K562 (cell line): ENCODE results near the gene RTCA. TPM values are rescaled to one million over a fixed set of nuclear protein-coding genes. Genes with fewer than 3 reads are reported as not detected.
"Not testable (repeated sequence)": the region's sequence is repeated elsewhere in the genome, so short reads cannot be mapped to it uniquely, and the experiment has no call there.

Experiments used
- ATAC-seq: fragments of 200-7000 bp; cut with Tn5 transposase; 3 replicates; pipeline ENCODE4 v1.9.1; 2020; ENCODE audit warnings: moderate library complexity
- BruUV-seq: library from RNA; stranded (reverse); fragments of 400-500 nt; replicated peaks from 2 replicates; lab custom pipeline; 2021; lab: Mats Ljungman, UMichigan
- CTCF ChIA-PET: fragments of 300-600 bp; formaldehyde crosslinking; extraction: SDS; loops from one replicate; lab custom pipeline; 2021; ENCODE audit warnings: low intra/inter-chr PET ratio; lab: Yijun Ruan, JAX
- POLR2A ChIA-PET: fragments of 300-600, 350-650 bp; sonication (Branson Sonifier 250); formaldehyde crosslinking; extraction: SDS; loops from one replicate; lab custom pipeline; 2021; ENCODE audit warnings: antibody characterized with exemption, inconsistent platforms; lab: Yijun Ruan, JAX
- DNase-seq, 4 experiments: peaks; one replicate each; pipeline versions ENCODE4 v3.0.0 to v3.0.0-alpha.2; 2011 to 2018; ENCODE audit warnings: low spot score in 3 of 4, mixed read lengths in 3 of 4; ENCODE audit errors: extremely low read depth in 1 of 4
- FAIRE-seq: peaks from 2 replicates; lab custom pipeline; 2011; peaks lifted over from hg19 to GRCh38; lab: Jason Lieb, UNC
- H2AFZ ChIP-seq: 2 replicates; pipeline ENCODE4 v1.6.0; 2011; ENCODE audit warnings: low read depth, low read length, control low read depth, inconsistent platforms
- H3K27ac ChIP-seq: fragments of 200-600 bp; 3 replicates; pipeline ENCODE4 v1.8.0; 2011; ENCODE audit warnings: low read depth, mild to moderate bottlenecking, control low read depth, inconsistent platforms, low read length, moderate library complexity, mixed read lengths; ENCODE audit errors: extremely low read depth
- H3K27me3 ChIP-seq, 2 experiments: fragments of 300-600 bp in 1 of 2; 2 replicates in 1 of 2; 3 replicates in 1 of 2; pipeline versions ENCODE4 v1.6.0 to v1.8.0; 2011; ENCODE audit warnings: inconsistent platforms in 2 of 2, low read length in 2 of 2, mild to moderate bottlenecking in 1 of 2, mixed read lengths in 1 of 2, moderate library complexity in 1 of 2; ENCODE audit not compliant: control insufficient read depth in 2 of 2, insufficient read depth in 2 of 2
- H3K36me3 ChIP-seq: fragments of 300-600 bp; 3 replicates; pipeline ENCODE4 v1.8.0; 2011; ENCODE audit warnings: mild to moderate bottlenecking, low read length, inconsistent platforms; ENCODE audit not compliant: control insufficient read depth, insufficient read depth
- H3K4me1 ChIP-seq, 2 experiments: fragments of 200-600 bp in 1 of 2; replicated peaks in 1 of 2; 2 replicates in 1 of 2; 3 replicates in 1 of 2; pipeline versions ENCODE4 v1.5.1 to v1.8.0; 2011; ENCODE audit warnings: inconsistent platforms in 2 of 2, low read length in 2 of 2, mild to moderate bottlenecking in 1 of 2, mixed read lengths in 1 of 2, moderate library complexity in 1 of 2; ENCODE audit not compliant: control insufficient read depth in 2 of 2, insufficient read depth in 2 of 2
- H3K4me2 ChIP-seq: 2 replicates; pipeline ENCODE4 v1.6.1; 2011; ENCODE audit warnings: low read length, control low read depth, inconsistent platforms, mixed read lengths; ENCODE audit not compliant: insufficient read depth
- H3K4me3 ChIP-seq: fragments of 200-600 bp; sonication (generic), shearing (Covaris generic); 2 replicates; pipeline ENCODE4 v1.5.1; 2016; ENCODE audit warnings: control low read depth, inconsistent platforms
- H3K79me2 ChIP-seq: fragments of 200-600 bp; 3 replicates; pipeline ENCODE4 v1.8.0; 2011; ENCODE audit warnings: low read length, inconsistent platforms; ENCODE audit not compliant: control insufficient read depth, insufficient read depth
- H3K9ac ChIP-seq, 2 experiments: 2 replicates each; pipeline versions ENCODE4 v1.6.0 to v1.6.1; 2011; ENCODE audit warnings: low read depth in 2 of 2, low read length in 2 of 2, control low read depth in 1 of 2, inconsistent platforms in 1 of 2, mild to moderate bottlenecking in 1 of 2, mixed read lengths in 1 of 2; ENCODE audit not compliant: insufficient read depth in 1 of 2
- H3K9me1 ChIP-seq: one replicate; pipeline ENCODE4 v1.6.0; 2011; ENCODE audit warnings: inconsistent platforms, mild to moderate bottlenecking, low read length, moderate library complexity; ENCODE audit not compliant: control insufficient read depth, insufficient read depth
- H3K9me3 ChIP-seq: replicated peaks from 2 replicates; pipeline ENCODE4 v1.5.1; 2011; ENCODE audit warnings: low read depth, low read length, inconsistent platforms; ENCODE audit not compliant: control insufficient read depth, insufficient read depth
- H4K20me1 ChIP-seq: replicated peaks from 2 replicates; pipeline ENCODE4 v1.6.1; 2011; ENCODE audit warnings: low read length, inconsistent platforms, mixed read lengths; ENCODE audit not compliant: control insufficient read depth, insufficient read depth
- ARID1B ChIP-seq: fragments of 450-650 bp; IDR thresholded peaks from 2 replicates; pipeline ENCODE4 v1.6.1; 2016; ENCODE audit warnings: antibody characterized with exemption, mild to moderate bottlenecking, inconsistent platforms
- CBFA2T2 ChIP-seq: fragments of 450-650 bp; conservative IDR thresholded peaks from 2 replicates; pipeline ENCODE4 v1.6.1; 2017; ENCODE audit warnings: mild to moderate bottlenecking
- CBFA2T3 ChIP-seq: fragments of 450-650 bp; IDR thresholded peaks from 2 replicates; pipeline ENCODE4 v1.6.1; 2017
- DPF2 ChIP-seq: fragments of 450-650 bp; IDR thresholded peaks from 2 replicates; pipeline ENCODE4 v1.6.1; 2016
- EP300 ChIP-seq: IDR thresholded peaks from 2 replicates; pipeline ENCODE4 v1.6.1; 2012; ENCODE audit warnings: low read length, improper control_type of control experiment
- NCOR1 ChIP-seq: fragments of 450-650 bp; IDR thresholded peaks from 2 replicates; pipeline ENCODE4 v1.6.1; 2016; ENCODE audit warnings: mild to moderate bottlenecking, moderate library complexity
- POLR2AphosphoS5 ChIP-seq: IDR thresholded peaks from 2 replicates; pipeline ENCODE4 v1.6.1; 2011; ENCODE audit warnings: mild to moderate bottlenecking, low read depth, low read length, moderate library complexity; ENCODE audit not compliant: control insufficient read depth, insufficient read depth
- SMARCA4 ChIP-seq: fragments of 450-650 bp; IDR thresholded peaks from 2 replicates; pipeline ENCODE4 v1.6.1; 2016
- SMARCE1 ChIP-seq: fragments of 450-650 bp; IDR thresholded peaks from 2 replicates; pipeline ENCODE4 v1.7.1; 2016; ENCODE audit warnings: mild to moderate bottlenecking
- SOX6 ChIP-seq: fragments of 450-650 bp; IDR thresholded peaks from 2 replicates; pipeline ENCODE4 v1.6.1; 2014; ENCODE audit warnings: mild to moderate bottlenecking
- TAL1 ChIP-seq: fragments of 450-650 bp; IDR thresholded peaks from 2 replicates; pipeline ENCODE4 v1.6.1; 2016; ENCODE audit warnings: mild to moderate bottlenecking
- TCF3 ChIP-seq: sonication (generic); formaldehyde crosslinking; IDR thresholded peaks from 2 replicates; pipeline ENCODE4 v1.4.0; 2020; ENCODE audit warnings: mild to moderate bottlenecking, missing genetic modification reagents
- TEAD4 ChIP-seq, 2 experiments: sonication (generic) in 1 of 2; formaldehyde crosslinking in 1 of 2; IDR thresholded peaks; 2 replicates each; pipeline versions ENCODE4 v1.6.1 to v1.8.0; 2012 to 2022; ENCODE audit warnings: borderline replicate concordance in 1 of 2, inconsistent platforms in 1 of 2, low read length in 1 of 2, mild to moderate bottlenecking in 1 of 2, missing genetic modification reagents in 1 of 2
- ZEB2 ChIP-seq: fragments of 450-650 bp; IDR thresholded peaks from 2 replicates; pipeline ENCODE4 v1.6.1; 2016
- ZNF384 ChIP-seq: IDR thresholded peaks from 2 replicates; pipeline ENCODE4 v1.6.1; 2012; ENCODE audit warnings: low read depth, low read length, improper control_type of control experiment
- WGBS: fragments of 100-300 bp; shearing (Covaris generic); methylation state at CpG from one replicate; pipeline ENCODE4 v1.1.6; 2016; ENCODE audit warnings: low coverage, mixed read lengths; ENCODE audit not compliant: insufficient coverage; ENCODE audit errors: missing lambda C conversion rate; 5-methylcytosine and 5-hydroxymethylcytosine counted together
- in situ Hi-C: fragments of 300-500 bp; cut with MboI; formaldehyde crosslinking; loops from 4 replicates; pipeline ENCODE4 v1.15.0; 2018; ENCODE audit warnings: inconsistent platforms, mixed read lengths
- intact Hi-C: fragments of 100-400 bp; cut with micrococcal nuclease; formaldehyde crosslinking; loops from 2 replicates; pipeline ENCODE4 v1.14.2; 2022
- polyA plus RNA-seq, 8 experiments: library from polyadenylated mRNA; depleted of rRNA in 4 of 8; stranded (reverse) in 5 of 8; unstranded in 3 of 8; fragments of >200 nt; fragmentation: Nextera tagmentation in 2 of 8; fragmentation: Illumina TruSeq in 1 of 8; extraction: Ambion mirVana in 2 of 8; extraction: Trizol in 1 of 8; gene quantifications; 2 replicates each; pipeline versions ENCODE4 v1.2.1 to v1.2.3, GENCODE V29; 2011 to 2014; ENCODE audit warnings: inconsistent platforms in 1 of 8, missing spikeins in 1 of 8
- total RNA-seq, 7 experiments: library from RNA; depleted of rRNA in 6 of 7; stranded (reverse); fragments of >200 nt in 6 of 7; fragmentation: Illumina TruSeq in 2 of 7; extraction: Trizol in 2 of 7; gene quantifications; 2 replicates each; pipeline versions ENCODE4 v1.2.1 to v1.2.3, GENCODE V29; 2011 to 2021; ENCODE audit warnings: low replicate concordance in 1 of 7

RTCA gene
- total and polyA plus RNA-seq, 9 of the 15 experiments (the other 6 are each of a cell fraction or from before 2014, with no cell fraction given), result 11.6 to 57.2 (median 43.2) TPM

DNA sequence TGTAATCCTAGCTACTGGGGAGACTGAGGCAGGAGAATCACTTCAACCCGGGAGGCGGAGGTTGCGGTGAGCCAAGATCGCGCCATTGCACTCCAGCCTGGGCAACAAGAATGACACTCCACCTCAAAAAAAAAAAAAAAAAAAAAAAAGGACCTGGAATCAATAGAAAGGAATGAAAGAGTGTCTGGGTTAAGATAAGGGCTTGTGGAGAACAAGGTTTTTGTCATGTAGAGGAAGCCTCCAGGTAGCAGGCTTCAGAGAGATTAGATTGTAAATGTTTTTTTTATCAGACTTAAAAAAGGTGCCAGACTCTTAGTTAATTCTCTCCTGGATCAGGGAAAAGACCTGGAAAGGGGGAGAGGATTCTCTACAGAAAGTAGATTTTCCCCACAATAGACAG, 71.9 kb downstream of the RTCA start:
- POLR2A ChIA-PET, result interaction anchor here (3.5 kb wide), 1 partner anchor 11 kb away, joined by 17 read pairs; no protein-coding TSS in a partner anchor
- H3K4me2 ChIP-seq; H3K27ac ChIP-seq; H3K36me3 ChIP-seq; H4K20me1 ChIP-seq; H3K9me3 ChIP-seq; H3K9ac ChIP-seq; BruUV-seq; ATAC-seq; intact Hi-C loops; H3K4me3 ChIP-seq; H2AFZ ChIP-seq; H3K9me1 ChIP-seq; H3K79me2 ChIP-seq; H3K27me3 ChIP-seq; in situ Hi-C loops; CTCF ChIA-PET; FAIRE-seq; TF ChIP-seq TEAD4 (CRISPR knock-in tag; IDR thresholded peaks at IDR 0.05; ENCODE audit: borderline replicate concordance): not testable (repeated sequence)
- H3K4me1 ChIP-seq, result peaks cover 12 to 51% of the 10 kb centered on the region in 2 experiments; a peak in 3 of 5 replicates
- 39% methylated on average over 3 of the region's 5 CpGs for WGBS
- peak in 1 of 4 experiments; percentile 53 for DNase-seq
- peak; percentile 64 for TF ChIP-seq ARID1B
- TF ChIP-seq CBFA2T2, result peak; percentile 67
- TF ChIP-seq SMARCE1, result 0 out of 2 replicates have a peak, but pooled peaks have one; percentile 32
- TF ChIP-seq ZNF384, result peak; percentile 87
- TF ChIP-seq CBFA2T3, result peak; percentile 83
- peak; percentile 13; the same call in 1 of the 2 replicates for TF ChIP-seq NCOR1
- TF ChIP-seq TAL1, result peak; percentile 49; the same call in 1 of the 2 replicates
- TF ChIP-seq DPF2, result peak; percentile 67
- TF ChIP-seq TEAD4 (IDR thresholded peaks at IDR 0.05; ENCODE audit: low read length), result peak; percentile 52
- TF ChIP-seq TCF3 (CRISPR knock-in tag), result peak; percentile 59
- TF ChIP-seq SMARCA4, result peak; percentile 53
- 0 out of 2 replicates have a peak, but pooled peaks have one; percentile 40 for TF ChIP-seq POLR2AphosphoS5
- TF ChIP-seq SOX6, result peak; percentile 48; the same call in 1 of the 2 replicates
- peak; percentile 44; the same call in 1 of the 2 replicates for TF ChIP-seq ZEB2
- peak; percentile 43; the same call in 1 of the 2 replicates for TF ChIP-seq EP300
